GM12865 (cell line): ENCODE measurements around the gene STK39.

Source experiments
- DNase-seq: peaks from one replicate; pipeline ENCODE4 v3.0.0; 2010; ENCODE audit warnings: low read depth
- H3K4me3 ChIP-seq: 2 replicates; pipeline ENCODE4 v1.5.1; 2011; ENCODE audit warnings: mild to moderate bottlenecking, low read depth, low read length, control low read depth
- TF ChIP-seq, protein P1 (sequence below): IDR thresholded peaks from 2 replicates; pipeline ENCODE4 v1.5.1; 2011; ENCODE audit warnings: low read length, control low read depth, low read depth, inconsistent platforms; ENCODE audit not compliant: insufficient read depth; ENCODE audit errors: missing control alignments

The STK39 gene

DNA sequence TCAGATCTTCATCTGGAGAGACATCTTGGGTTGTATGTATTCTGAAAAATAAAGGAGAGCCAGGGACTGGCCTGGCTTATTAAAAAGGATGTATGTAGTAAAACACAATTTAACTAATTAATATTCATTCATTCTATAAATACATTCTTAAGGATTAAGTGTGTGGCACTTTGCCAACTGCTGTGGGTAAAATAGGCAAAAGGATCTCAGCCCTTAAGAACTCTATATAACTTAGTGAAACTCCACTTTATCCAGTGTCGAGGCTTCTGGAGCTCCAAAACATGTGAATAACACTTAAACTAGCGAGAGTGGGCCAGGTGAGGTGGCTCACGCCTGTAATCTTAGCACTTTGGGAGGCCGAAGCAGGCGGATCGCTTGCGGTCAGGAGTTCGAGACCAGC lies 7.7 kb upstream of the STK39 start:
- DNase-seq = no peak
- TF ChIP-seq, protein P1, sequence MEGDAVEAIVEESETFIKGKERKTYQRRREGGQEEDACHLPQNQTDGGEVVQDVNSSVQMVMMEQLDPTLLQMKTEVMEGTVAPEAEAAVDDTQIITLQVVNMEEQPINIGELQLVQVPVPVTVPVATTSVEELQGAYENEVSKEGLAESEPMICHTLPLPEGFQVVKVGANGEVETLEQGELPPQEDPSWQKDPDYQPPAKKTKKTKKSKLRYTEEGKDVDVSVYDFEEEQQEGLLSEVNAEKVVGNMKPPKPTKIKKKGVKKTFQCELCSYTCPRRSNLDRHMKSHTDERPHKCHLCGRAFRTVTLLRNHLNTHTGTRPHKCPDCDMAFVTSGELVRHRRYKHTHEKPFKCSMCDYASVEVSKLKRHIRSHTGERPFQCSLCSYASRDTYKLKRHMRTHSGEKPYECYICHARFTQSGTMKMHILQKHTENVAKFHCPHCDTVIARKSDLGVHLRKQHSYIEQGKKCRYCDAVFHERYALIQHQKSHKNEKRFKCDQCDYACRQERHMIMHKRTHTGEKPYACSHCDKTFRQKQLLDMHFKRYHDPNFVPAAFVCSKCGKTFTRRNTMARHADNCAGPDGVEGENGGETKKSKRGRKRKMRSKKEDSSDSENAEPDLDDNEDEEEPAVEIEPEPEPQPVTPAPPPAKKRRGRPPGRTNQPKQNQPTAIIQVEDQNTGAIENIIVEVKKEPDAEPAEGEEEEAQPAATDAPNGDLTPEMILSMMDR = no peak
- H3K4me3 ChIP-seq = no peak overlapping the region

DNA sequence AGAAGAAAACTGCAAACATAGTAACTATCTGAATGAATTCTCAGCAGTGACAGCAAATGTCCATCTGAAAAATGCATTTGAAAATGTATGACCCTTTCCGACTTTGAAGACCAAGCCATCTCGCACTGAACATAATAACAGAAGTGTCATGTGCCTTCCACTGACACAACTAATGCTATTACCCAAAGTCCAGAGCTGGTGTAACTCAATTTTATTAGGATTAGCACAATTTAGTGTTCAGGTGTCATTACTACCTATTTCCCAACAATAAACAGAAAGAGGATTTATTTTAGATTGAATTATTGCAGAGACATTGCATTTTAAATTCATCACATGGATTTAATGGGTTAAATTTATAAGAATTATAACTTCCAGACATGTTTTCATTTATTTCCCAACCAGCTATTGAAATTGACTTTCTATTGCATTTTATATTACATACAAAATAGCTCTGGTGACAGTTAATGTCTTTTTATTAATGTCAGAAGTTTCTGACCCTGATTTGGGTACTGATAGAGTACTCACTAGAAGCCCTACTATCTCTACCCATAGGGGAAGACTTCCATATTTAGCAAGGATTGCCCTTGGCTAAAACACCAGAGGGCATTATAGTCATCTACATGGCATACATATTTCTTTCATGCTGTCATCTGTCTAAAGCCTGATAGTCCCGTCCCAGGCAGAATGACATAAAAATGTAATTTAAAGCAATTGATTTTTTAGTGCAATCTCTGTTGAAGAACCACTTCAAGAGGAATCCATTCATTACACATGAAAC lies 7.0 kb upstream of the STK39 start:
- no peak for DNase-seq
- H3K4me3 ChIP-seq = no peak overlapping the region
- TF ChIP-seq, protein P1 = no peak

DNA sequence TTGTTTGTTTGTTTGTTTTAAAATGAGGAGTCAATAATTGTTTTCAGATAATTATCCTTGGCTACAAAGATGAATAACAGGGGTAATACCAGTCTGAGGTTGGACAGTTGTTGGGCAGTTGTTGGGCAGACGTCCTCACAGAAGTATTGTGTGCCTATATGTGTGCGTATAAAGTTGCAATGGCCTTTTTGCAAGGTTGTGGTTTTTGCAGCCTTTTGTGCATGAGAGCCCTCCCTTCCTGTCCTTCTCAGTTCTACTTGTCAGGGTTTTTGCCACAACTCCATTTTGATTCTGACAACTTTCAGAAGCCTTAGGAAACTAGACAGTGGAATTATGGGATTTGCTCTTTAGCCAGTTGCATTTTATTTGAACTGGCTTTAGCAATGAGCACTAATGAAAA lies 6.0 kb upstream of the STK39 start:
- DNase-seq = no peak
- TF ChIP-seq, protein P1 = no peak
- no peak overlapping the region for H3K4me3 ChIP-seq

- TF ChIP-seq, protein P1 = no peak
- no peak for DNase-seq
- H3K4me3 ChIP-seq = no peak overlapping the region
Measured at GRCh38 chr2:168252976-168253375, 5.6 kb upstream of the STK39 start.

GRCh38 chr2:168246483-168247340 lies 683 bp downstream of the STK39 start:
- TF ChIP-seq, protein P1 = no peak
- peak overlapping the region; percentile 55 for H3K4me3 ChIP-seq
- peak; percentile 72 for DNase-seq

GRCh38 chr2:168246072-168246482 lies 1.3 kb downstream of the STK39 start:
- TF ChIP-seq, protein P1 = no peak
- DNase-seq = no peak
- peak overlapping the region; percentile 55; the same call in 1 of the 2 replicates for H3K4me3 ChIP-seq
